Measurements from ENCODE around the gene TEAD4.

DNA sequence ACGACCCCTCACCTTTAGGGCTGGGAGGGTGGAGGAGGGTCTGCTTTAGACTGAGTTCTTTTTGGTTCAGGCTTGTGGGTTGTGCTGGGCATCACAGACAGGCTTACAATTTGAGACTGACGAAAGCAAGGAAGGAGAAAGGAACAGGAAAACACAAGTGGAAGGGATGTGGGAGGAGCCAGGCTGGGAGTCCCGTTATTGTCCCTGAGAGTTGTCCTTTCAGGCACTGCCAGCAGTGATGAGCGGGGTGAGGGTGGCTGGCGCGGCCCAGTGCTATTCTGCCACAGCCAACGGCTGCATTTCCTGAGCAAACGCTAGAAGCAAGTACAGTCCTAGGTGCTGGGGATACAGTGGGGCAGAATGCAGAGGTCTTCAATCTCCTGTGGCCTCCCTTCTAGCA is 88.8 kb downstream of the TEAD4 start:
- TF ChIP-seq POLR2A (IDR thresholded peaks at IDR 0.05) = no peak
- TF ChIP-seq, protein P1, sequence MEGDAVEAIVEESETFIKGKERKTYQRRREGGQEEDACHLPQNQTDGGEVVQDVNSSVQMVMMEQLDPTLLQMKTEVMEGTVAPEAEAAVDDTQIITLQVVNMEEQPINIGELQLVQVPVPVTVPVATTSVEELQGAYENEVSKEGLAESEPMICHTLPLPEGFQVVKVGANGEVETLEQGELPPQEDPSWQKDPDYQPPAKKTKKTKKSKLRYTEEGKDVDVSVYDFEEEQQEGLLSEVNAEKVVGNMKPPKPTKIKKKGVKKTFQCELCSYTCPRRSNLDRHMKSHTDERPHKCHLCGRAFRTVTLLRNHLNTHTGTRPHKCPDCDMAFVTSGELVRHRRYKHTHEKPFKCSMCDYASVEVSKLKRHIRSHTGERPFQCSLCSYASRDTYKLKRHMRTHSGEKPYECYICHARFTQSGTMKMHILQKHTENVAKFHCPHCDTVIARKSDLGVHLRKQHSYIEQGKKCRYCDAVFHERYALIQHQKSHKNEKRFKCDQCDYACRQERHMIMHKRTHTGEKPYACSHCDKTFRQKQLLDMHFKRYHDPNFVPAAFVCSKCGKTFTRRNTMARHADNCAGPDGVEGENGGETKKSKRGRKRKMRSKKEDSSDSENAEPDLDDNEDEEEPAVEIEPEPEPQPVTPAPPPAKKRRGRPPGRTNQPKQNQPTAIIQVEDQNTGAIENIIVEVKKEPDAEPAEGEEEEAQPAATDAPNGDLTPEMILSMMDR (IDR thresholded peaks at IDR 0.05) = no peak
